Sigmoid colon (tissue), 7 donors: ENCODE data around the gene MCOLN1. TPM values are rescaled to one million over a fixed set of nuclear protein-coding genes. Genes with fewer than 3 reads are reported as not detected.

Experiments used
- DNase-seq: peaks from one replicate; pipeline ENCODE4 v3.0.0-alpha.2; 2019
- H3K27ac ChIP-seq, 4 donors: fragments of 200-600 bp; sonication (generic); one replicate each; pipeline ENCODE4 v1.5.1; 2016 to 2019; ENCODE audit warnings: mild to moderate bottlenecking in 1 of 4
- H3K27me3 ChIP-seq, 3 donors: fragments of 200-600 bp; sonication (generic); one replicate each; pipeline ENCODE4 v1.5.1; 2019; ENCODE audit warnings: mild to moderate bottlenecking in 1 of 3
- H3K36me3 ChIP-seq, 4 donors: fragments of 200-600 bp; sonication (generic); one replicate each; pipeline ENCODE4 v1.5.1; 2016 to 2019
- H3K4me1 ChIP-seq, 4 donors: fragments of 200-600 bp; sonication (generic); one replicate each; pipeline ENCODE4 v1.5.1; 2017 to 2019
- H3K4me3 ChIP-seq, 4 donors: fragments of 200-600 bp; sonication (generic); one replicate each; pipeline ENCODE4 v1.5.1; 2017 to 2019; ENCODE audit warnings: mild to moderate bottlenecking in 2 of 4, moderate library complexity in 1 of 4
- H3K9me3 ChIP-seq, 4 donors: fragments of 200-600 bp in 3 of 4; sonication (generic) in 3 of 4; one replicate each; pipeline versions ENCODE4 v1.5.1 to v1.6.1; 2013 to 2019
- CTCF ChIP-seq, 4 experiments: fragments of 450-650 bp in 3 of 4; fragments of 200-600 bp in 1 of 4; IDR thresholded peaks; one replicate each; pipeline ENCODE4 v1.5.1; 2016 to 2019; ENCODE audit warnings: antibody characterized with exemption in 4 of 4, mild to moderate bottlenecking in 3 of 4, moderate library complexity in 2 of 4
- EP300 ChIP-seq, 4 donors: sonication (generic); formaldehyde crosslinking; IDR thresholded peaks; one replicate each; pipeline ENCODE4 v1.6.1; 2017; ENCODE audit warnings: antibody characterized with exemption in 4 of 4
- POLR2A ChIP-seq, 2 donors: fragments of 450-650 bp; IDR thresholded peaks; one replicate each; pipeline ENCODE4 v1.6.1; 2016; ENCODE audit warnings: antibody characterized with exemption in 2 of 2, mild to moderate bottlenecking in 2 of 2, moderate library complexity in 2 of 2
- POLR2AphosphoS5 ChIP-seq, 4 donors: sonication (generic); formaldehyde crosslinking; IDR thresholded peaks; one replicate each; pipeline ENCODE4 v1.6.1; 2017; ENCODE audit warnings: antibody characterized with exemption in 4 of 4
- WGBS, 2 donors: extraction: QIAGEN DNeasy Blood & Tissue Kit; methylation state at CpG; one replicate each; pipeline ENCODE4 v1.1.7; 2013; 5-methylcytosine and 5-hydroxymethylcytosine counted together
- intact Hi-C: fragments of 100-400 bp; cut with DNase I; formaldehyde crosslinking; loops from one replicate; pipeline ENCODE4 v1.15.1; 2023
- polyA plus RNA-seq, 3 donors: library from polyadenylated mRNA; stranded (reverse); fragments of 200-250 nt; gene quantifications; one replicate each; pipeline ENCODE4 v1.2.3, GENCODE V29; 2013
- total RNA-seq, 4 donors: library from RNA; depleted of rRNA; stranded (reverse); fragments of >200 nt; gene quantifications; one replicate each; pipeline ENCODE4 v1.1.0, GENCODE V29; 2016
- donor health status: healthy with polysubstance abuse.
- donor health status: Bipolar disorder and iron deficiency.
- donor health status: healthy.

Gene MCOLN1
- total and polyA plus RNA-seq, 7 donors = 15.5 to 23.7 (median 16.8) TPM

- Histone ChIP-seq H3K27me3 (no peaks in the 10 kb centered on the region), H3K27ac (peak overlapping the region in 2 of 4 donors; percentile 1 to 15), H3K4me1 (peaks cover 0 to 19% (median 15%) of the 10 kb centered on the region in 4 donors), H3K4me3 (no peak overlapping the region), H3K9me3 (no peaks in the 10 kb centered on the region), H3K36me3 (peaks cover 0 to under 1% (median 0%) of the 10 kb centered on the region in 4 donors)
- intact Hi-C loops = no loop called here
- peak; percentile 87 for DNase-seq
- WGBS, 2 donors = 76 to 81% methylated on average over 26 of the region's 26 CpGs
- TF ChIP-seq POLR2A (IDR thresholded peaks at IDR 0.05) = no peak
- TF ChIP-seq EP300 (IDR thresholded peaks at IDR 0.05) = no peak
- TF ChIP-seq POLR2AphosphoS5 (IDR thresholded peaks at IDR 0.05) = peak in 3 of 4 donors; percentile 7 to 64 (median 56)
- no peak for TF ChIP-seq CTCF (IDR thresholded peaks at IDR 0.05)
These were observed 44.1 kb upstream of the MCOLN1 start for GRCh38 chr19:7478173-7478842.

GRCh38 chr19:7478843-7479227 lies 43.6 kb upstream of the MCOLN1 start:
- Histone ChIP-seq H3K27ac (no peak overlapping the region), H3K4me3 (no peak overlapping the region), H3K9me3 (no peaks in the 10 kb centered on the region), H3K27me3 (no peaks in the 10 kb centered on the region), H3K36me3 (no peaks in the 10 kb centered on the region), H3K4me1 (peaks cover 0 to 21% (median 16%) of the 10 kb centered on the region in 4 donors)
- DNase-seq = no peak
- intact Hi-C loops = no loop called here
- TF ChIP-seq POLR2AphosphoS5 (IDR thresholded peaks at IDR 0.05) (peak in 2 of 4 donors; percentile 2 to 42), EP300 (IDR thresholded peaks at IDR 0.05) (no peak)
- 88 to 90% methylated on average over 9 of the region's 9 CpGs for WGBS, 2 donors

- H3K27ac ChIP-seq = peak overlapping the region in 1 of 4 donors; percentile 55
- intact Hi-C loops = no loop called here
- no peak overlapping the region for H3K4me3 ChIP-seq
- WGBS, 2 donors = 81 to 87% methylated on average over 11 of the region's 11 CpGs
- H3K36me3 ChIP-seq = no peaks in the 10 kb centered on the region
- DNase-seq = no peak
- H3K27me3 ChIP-seq = no peaks in the 10 kb centered on the region
- peaks cover 0 to 21% (median 16%) of the 10 kb centered on the region in 4 donors for H3K4me1 ChIP-seq
- no peaks in the 10 kb centered on the region for H3K9me3 ChIP-seq
- peak in 1 of 4 donors; percentile 10 for TF ChIP-seq POLR2AphosphoS5 (IDR thresholded peaks at IDR 0.05)
- no peak for TF ChIP-seq EP300 (IDR thresholded peaks at IDR 0.05)
These were observed 42.0 kb upstream of the MCOLN1 start for GRCh38 chr19:7480222-7480969.

- no peak for TF ChIP-seq CTCF (IDR thresholded peaks at IDR 0.05)
- no peak for TF ChIP-seq EP300 (IDR thresholded peaks at IDR 0.05)
- no peak for TF ChIP-seq POLR2A (IDR thresholded peaks at IDR 0.05)
- TF ChIP-seq POLR2AphosphoS5 (IDR thresholded peaks at IDR 0.05) = no peak
- no peaks in the 10 kb centered on the region for H3K9me3 ChIP-seq
- intact Hi-C loops = no loop called here
- H3K4me3 ChIP-seq = no peak overlapping the region
- no peaks in the 10 kb centered on the region for H3K36me3 ChIP-seq
- H3K27ac ChIP-seq = peak overlapping the region in 1 of 4 donors; percentile 55
- H3K27me3 ChIP-seq = no peaks in the 10 kb centered on the region
- H3K4me1 ChIP-seq = peaks cover 0 to 21% (median 16%) of the 10 kb centered on the region in 4 donors
- WGBS, 2 donors = 74 to 78% methylated on average over 7 of the region's 7 CpGs
- DNase-seq = no peak
These were observed 41.5 kb upstream of the MCOLN1 start for GRCh38 chr19:7480970-7481255.

GRCh38 chr19:7482584-7483439 lies 39.6 kb upstream of the MCOLN1 start:
- no peak for DNase-seq
- Histone ChIP-seq H3K27ac (no peak overlapping the region), H3K4me1 (peaks cover 0 to 21% (median 16%) of the 10 kb centered on the region in 4 donors), H3K36me3 (no peaks in the 10 kb centered on the region), H3K9me3 (no peaks in the 10 kb centered on the region), H3K27me3 (no peaks in the 10 kb centered on the region), H3K4me3 (no peak overlapping the region)
- WGBS, 2 donors = 38 to 50% methylated on average over 37 of the region's 37 CpGs
- intact Hi-C loops = no loop called here
- no peak for TF ChIP-seq POLR2AphosphoS5 (IDR thresholded peaks at IDR 0.05)
- TF ChIP-seq POLR2A (IDR thresholded peaks at IDR 0.05) = no peak
- TF ChIP-seq EP300 (IDR thresholded peaks at IDR 0.05) = no peak
- no peak for TF ChIP-seq CTCF (IDR thresholded peaks at IDR 0.05)
